HG02884 (cell line): ENCODE results near the gene CPSF7.

ENCODE experiments used
- ATAC-seq: cut with Tn5 transposase; IDR thresholded peaks from one replicate; pipeline ENCODE4 v1.9.1; 2021; ENCODE audit warnings: mild to moderate bottlenecking, moderate library complexity; ENCODE audit not compliant: unreplicated experiment

CPSF7 gene

GRCh38 chr11:61357894-61358239 lies 71.9 kb downstream of the CPSF7 start:
- no peak for ATAC-seq

GRCh38 chr11:61357233-61357893 lies 72.4 kb downstream of the CPSF7 start:
- ATAC-seq: peak; percentile 33

GRCh38 chr11:61356706-61357105 lies 73.1 kb downstream of the CPSF7 start:
- ATAC-seq: no peak

DNA sequence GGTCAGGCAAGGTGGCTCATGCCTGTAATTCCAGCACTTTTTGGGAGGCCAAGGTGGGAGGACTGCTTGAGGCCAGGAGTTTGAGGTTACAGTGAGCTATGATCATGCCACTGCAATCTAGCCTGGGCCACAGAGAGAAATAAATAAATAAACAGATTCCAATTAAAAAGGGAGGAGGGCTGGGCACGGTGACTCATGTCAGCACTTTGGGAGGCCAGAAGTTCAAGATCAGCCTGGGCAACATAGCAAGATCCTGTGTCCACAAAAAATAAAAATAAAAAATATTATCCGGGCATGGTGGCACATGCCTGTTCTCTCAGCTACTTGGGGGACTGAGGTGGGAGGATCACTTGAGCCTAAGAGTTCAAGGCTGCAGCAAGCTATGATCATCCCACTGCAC lies 75.6 kb downstream of the CPSF7 start:
- ATAC-seq: no peak

GRCh38 chr11:61353131-61354067 lies 76.4 kb downstream of the CPSF7 start:
- ATAC-seq: no peak
